ENCODE data around the gene MCUR1. TPM values are rescaled to one million over a fixed set of nuclear protein-coding genes. Genes with fewer than 3 reads are reported as not detected.
"Not testable (repeated sequence)": the region's sequence is repeated elsewhere in the genome, so short reads cannot be mapped to it uniquely, and the experiment has no call there.

The MCUR1 gene
- polyA plus RNA-seq, 5 donors = 31.7 to 41.7 (median 32.5) TPM

GRCh38 chr6:13830803-13831202 is 16.4 kb upstream of the MCUR1 start:
- DNase-seq = no peak

GRCh38 chr6:13829419-13829818 is 15.1 kb upstream of the MCUR1 start:
- not testable (repeated sequence) for DNase-seq

GRCh38 chr6:13828656-13829301 is 14.4 kb upstream of the MCUR1 start:
- not testable (repeated sequence) for DNase-seq

- DNase-seq = no peak
These were observed 12.7 kb upstream of the MCUR1 start for GRCh38 chr6:13827032-13827431.

GRCh38 chr6:13825871-13826270 is 11.5 kb upstream of the MCUR1 start:
- no peak for DNase-seq

GRCh38 chr6:13818341-13818740 is 4.0 kb upstream of the MCUR1 start:
- DNase-seq = no peak

GRCh38 chr6:13814938-13815575 is 700 bp upstream of the MCUR1 start:
- no peak for DNase-seq

GRCh38 chr6:13813621-13814175 is 659 bp downstream of the MCUR1 start:
- peak; percentile 69 to 74 for DNase-seq

- no peak for DNase-seq
These were observed 1.3 kb downstream of the MCUR1 start for GRCh38 chr6:13813026-13813425.

- DNase-seq = no peak
These were observed 2.1 kb downstream of the MCUR1 start for GRCh38 chr6:13812359-13812642.

- no peak for DNase-seq
These were observed 2.6 kb downstream of the MCUR1 start for GRCh38 chr6:13811627-13812358.

- DNase-seq = no peak
These were observed 3.5 kb downstream of the MCUR1 start for GRCh38 chr6:13810688-13811446.

GRCh38 chr6:13808801-13809200 is 5.6 kb downstream of the MCUR1 start:
- DNase-seq = no peak

- DNase-seq = no peak
These were observed 6.7 kb downstream of the MCUR1 start for GRCh38 chr6:13807696-13808095.

- DNase-seq = no peak
These were observed 10.8 kb downstream of the MCUR1 start for GRCh38 chr6:13803581-13803980.

- DNase-seq = no peak
These were observed 13.7 kb downstream of the MCUR1 start for GRCh38 chr6:13800615-13801014.

- no peak for DNase-seq
These were observed 17.6 kb downstream of the MCUR1 start for GRCh38 chr6:13796781-13797180.

GRCh38 chr6:13795041-13795750 is 19.2 kb downstream of the MCUR1 start:
- DNase-seq = peak; percentile 50 to 70

GRCh38 chr6:13794184-13794583 is 20.2 kb downstream of the MCUR1 start:
- no peak for DNase-seq

GRCh38 chr6:13789746-13790145 is 24.6 kb downstream of the MCUR1 start:
- DNase-seq = no peak

- no peak for DNase-seq
These were observed 25.5 kb downstream of the MCUR1 start for GRCh38 chr6:13788820-13789219.

- peak in 1 of 2 donors; percentile 36 for DNase-seq
These were observed 27.2 kb downstream of the MCUR1 start for GRCh38 chr6:13787137-13787536.
